DMS 273 (cell line): ENCODE data around the gene CYP46A1.

ENCODE experiments used
- DNase-seq: peaks from one replicate; lab custom pipeline; 2025; ENCODE audit not compliant: unreplicated experiment; lab: John Stamatoyannopoulos, UW

The CYP46A1 gene

GRCh38 chr14:99686557-99687283 is 2.6 kb downstream of the CYP46A1 start:
- no peak for DNase-seq

GRCh38 chr14:99687284-99688209 is 3.4 kb downstream of the CYP46A1 start:
- DNase-seq = no peak

- no peak for DNase-seq
Observed at GRCh38 chr14:99688210-99688581, 4.1 kb downstream of the CYP46A1 start.

GRCh38 chr14:99688629-99689028 is 4.5 kb downstream of the CYP46A1 start:
- no peak for DNase-seq

GRCh38 chr14:99689266-99690236 is 5.5 kb downstream of the CYP46A1 start:
- DNase-seq = no peak

- no peak for DNase-seq
Observed at GRCh38 chr14:99690636-99691035, 6.5 kb downstream of the CYP46A1 start.

- no peak for DNase-seq
Observed at GRCh38 chr14:99691111-99691885, 7.2 kb downstream of the CYP46A1 start.

- DNase-seq = no peak
Observed at GRCh38 chr14:99693918-99694317, 9.8 kb downstream of the CYP46A1 start.

GRCh38 chr14:99696929-99697328 is 12.8 kb downstream of the CYP46A1 start:
- DNase-seq = no peak

GRCh38 chr14:99698236-99698635 is 14.1 kb downstream of the CYP46A1 start:
- DNase-seq = no peak

- DNase-seq = no peak
Observed at GRCh38 chr14:99698642-99699041, 14.5 kb downstream of the CYP46A1 start.

- DNase-seq = no peak
Observed at GRCh38 chr14:99699085-99699760, 15.1 kb downstream of the CYP46A1 start.

- no peak for DNase-seq
Observed at GRCh38 chr14:99699861-99700260, 15.8 kb downstream of the CYP46A1 start.

GRCh38 chr14:99700379-99700778 is 16.3 kb downstream of the CYP46A1 start:
- no peak for DNase-seq

- DNase-seq = no peak
Observed at GRCh38 chr14:99701260-99701659, 17.2 kb downstream of the CYP46A1 start.

GRCh38 chr14:99702115-99702514 is 18.0 kb downstream of the CYP46A1 start:
- DNase-seq = no peak

GRCh38 chr14:99703381-99703780 is 19.3 kb downstream of the CYP46A1 start:
- DNase-seq = no peak

- DNase-seq = no peak
Observed at GRCh38 chr14:99704037-99704436, 19.9 kb downstream of the CYP46A1 start.

GRCh38 chr14:99706107-99706900 is 22.2 kb downstream of the CYP46A1 start:
- DNase-seq = no peak
